Keratinocyte (primary cell): ENCODE data around the gene ATF6B.

Experiments
- EZH2 ChIP-seq: IDR thresholded peaks from one replicate; pipeline ENCODE4 v1.6.1; 2012; ENCODE audit warnings: inconsistent platforms, mild to moderate bottlenecking, low read length, moderate library complexity
- TF ChIP-seq, protein P1 (sequence below), 3 experiments: IDR thresholded peaks in 1 of 3; conservative IDR thresholded peaks in 1 of 3; optimal IDR thresholded peaks in 1 of 3; 2 replicates in 2 of 3; 3 replicates in 1 of 3; pipeline versions ENCODE3 to v1.5.1; 2011; ENCODE audit warnings: low read length in 3 of 3, mild to moderate bottlenecking in 3 of 3, moderate library complexity in 2 of 3, control low read depth in 1 of 3, inconsistent platforms in 1 of 3; ENCODE audit not compliant: insufficient read depth in 2 of 3; ENCODE audit errors: extremely low read depth in 1 of 3

GRCh38 chr6:32166411-32167061 lies 38.5 kb upstream of the ATF6B start:
- TF ChIP-seq, protein P1, sequence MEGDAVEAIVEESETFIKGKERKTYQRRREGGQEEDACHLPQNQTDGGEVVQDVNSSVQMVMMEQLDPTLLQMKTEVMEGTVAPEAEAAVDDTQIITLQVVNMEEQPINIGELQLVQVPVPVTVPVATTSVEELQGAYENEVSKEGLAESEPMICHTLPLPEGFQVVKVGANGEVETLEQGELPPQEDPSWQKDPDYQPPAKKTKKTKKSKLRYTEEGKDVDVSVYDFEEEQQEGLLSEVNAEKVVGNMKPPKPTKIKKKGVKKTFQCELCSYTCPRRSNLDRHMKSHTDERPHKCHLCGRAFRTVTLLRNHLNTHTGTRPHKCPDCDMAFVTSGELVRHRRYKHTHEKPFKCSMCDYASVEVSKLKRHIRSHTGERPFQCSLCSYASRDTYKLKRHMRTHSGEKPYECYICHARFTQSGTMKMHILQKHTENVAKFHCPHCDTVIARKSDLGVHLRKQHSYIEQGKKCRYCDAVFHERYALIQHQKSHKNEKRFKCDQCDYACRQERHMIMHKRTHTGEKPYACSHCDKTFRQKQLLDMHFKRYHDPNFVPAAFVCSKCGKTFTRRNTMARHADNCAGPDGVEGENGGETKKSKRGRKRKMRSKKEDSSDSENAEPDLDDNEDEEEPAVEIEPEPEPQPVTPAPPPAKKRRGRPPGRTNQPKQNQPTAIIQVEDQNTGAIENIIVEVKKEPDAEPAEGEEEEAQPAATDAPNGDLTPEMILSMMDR (optimal IDR thresholded peaks at IDR 0.05 in 1 of 3, IDR thresholded peaks at IDR 0.05 in 1 of 3, conservative IDR thresholded peaks at IDR 0.05 in 1 of 3; ENCODE audit: extremely low read depth in 1 of 3, insufficient read depth in 2 of 3, low read length in 3 of 3): peak in 1 of 3 experiments; percentile 38
- TF ChIP-seq EZH2: no peak
